ENCODE measurements around the gene BICC1.

- no peak for TF ChIP-seq CTCF (IDR thresholded peaks at IDR 0.05)
- no peak for TF ChIP-seq POLR2A (IDR thresholded peaks at IDR 0.05)
These were observed 323.6 kb downstream of the BICC1 start for GRCh38 chr10:58836176-58836700.
